Stomach (tissue), 4 donors: ENCODE measurements around the gene VN1R5.

Source experiments
- POLR2AphosphoS5 ChIP-seq, 3 donors: sonication (generic); formaldehyde crosslinking; IDR thresholded peaks; one replicate each; pipeline ENCODE4 v1.6.1; 2016; ENCODE audit warnings: antibody characterized with exemption in 3 of 3
- TF ChIP-seq, protein P1 (sequence below), 7 experiments: fragments of 450-650 bp in 4 of 7; fragments of 200-600 bp in 3 of 7; sonication (generic) in 3 of 7; IDR thresholded peaks; one replicate each; pipeline ENCODE4 v1.5.1; 2016 to 2019; ENCODE audit warnings: antibody characterized with exemption in 7 of 7, control low read depth in 2 of 7, mild to moderate bottlenecking in 1 of 7

DNA sequence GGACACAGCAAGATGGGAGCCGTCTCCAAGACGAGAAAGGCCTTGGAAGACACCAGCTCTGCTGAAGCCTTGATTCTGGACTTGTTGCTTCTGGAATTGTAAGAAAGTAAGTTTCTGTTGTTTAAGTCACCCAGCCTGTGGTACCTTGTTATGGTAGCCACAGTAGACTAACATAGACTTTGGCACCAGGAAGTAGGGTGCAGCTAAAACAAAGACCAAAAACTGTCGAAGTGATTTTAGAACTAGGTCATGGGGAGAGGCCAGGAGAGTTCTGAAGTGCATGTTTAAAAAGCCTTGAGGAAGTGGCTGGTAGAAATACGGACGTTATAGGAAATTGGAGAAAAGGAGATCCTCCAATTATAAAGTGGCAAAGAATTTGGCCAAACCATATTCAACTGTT lies 47.3 kb downstream of the VN1R5 start:
- no peak for TF ChIP-seq POLR2AphosphoS5 (IDR thresholded peaks at IDR 0.05)
- TF ChIP-seq, protein P1, sequence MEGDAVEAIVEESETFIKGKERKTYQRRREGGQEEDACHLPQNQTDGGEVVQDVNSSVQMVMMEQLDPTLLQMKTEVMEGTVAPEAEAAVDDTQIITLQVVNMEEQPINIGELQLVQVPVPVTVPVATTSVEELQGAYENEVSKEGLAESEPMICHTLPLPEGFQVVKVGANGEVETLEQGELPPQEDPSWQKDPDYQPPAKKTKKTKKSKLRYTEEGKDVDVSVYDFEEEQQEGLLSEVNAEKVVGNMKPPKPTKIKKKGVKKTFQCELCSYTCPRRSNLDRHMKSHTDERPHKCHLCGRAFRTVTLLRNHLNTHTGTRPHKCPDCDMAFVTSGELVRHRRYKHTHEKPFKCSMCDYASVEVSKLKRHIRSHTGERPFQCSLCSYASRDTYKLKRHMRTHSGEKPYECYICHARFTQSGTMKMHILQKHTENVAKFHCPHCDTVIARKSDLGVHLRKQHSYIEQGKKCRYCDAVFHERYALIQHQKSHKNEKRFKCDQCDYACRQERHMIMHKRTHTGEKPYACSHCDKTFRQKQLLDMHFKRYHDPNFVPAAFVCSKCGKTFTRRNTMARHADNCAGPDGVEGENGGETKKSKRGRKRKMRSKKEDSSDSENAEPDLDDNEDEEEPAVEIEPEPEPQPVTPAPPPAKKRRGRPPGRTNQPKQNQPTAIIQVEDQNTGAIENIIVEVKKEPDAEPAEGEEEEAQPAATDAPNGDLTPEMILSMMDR (IDR thresholded peaks at IDR 0.05) = no peak
